Endothelial cell of umbilical vein (primary cell): ENCODE results near the gene GALNT11.

Experiments
- CTCF ChIP-seq, 2 donors: IDR thresholded peaks; 1 replicate in 1 of 2; 2 replicates in 1 of 2; pipeline ENCODE4 v1.5.1; 2011; ENCODE audit warnings: low read length in 2 of 2, mild to moderate bottlenecking in 2 of 2, moderate library complexity in 2 of 2, control low read depth in 1 of 2, inconsistent platforms in 1 of 2, low read depth in 1 of 2; ENCODE audit not compliant: insufficient read depth in 1 of 2; ENCODE audit errors: extremely low read depth in 1 of 2
- EZH2 ChIP-seq: IDR thresholded peaks from 2 replicates; pipeline ENCODE4 v1.6.1; 2012; ENCODE audit warnings: borderline replicate concordance, low read depth, mild to moderate bottlenecking, moderate library complexity, low read length, inconsistent platforms; ENCODE audit not compliant: severe bottlenecking
- JUN ChIP-seq: IDR thresholded peaks from 2 replicates; pipeline ENCODE4 v1.6.1; 2011; ENCODE audit warnings: borderline replicate concordance, low read depth; ENCODE audit not compliant: insufficient read length, insufficient read depth
- MAX ChIP-seq: IDR thresholded peaks from 2 replicates; pipeline ENCODE4 v1.6.1; 2011; ENCODE audit not compliant: insufficient read depth, insufficient read length
- MYC ChIP-seq: IDR thresholded peaks from one replicate; pipeline ENCODE4 v1.6.1; 2011; ENCODE audit warnings: mild to moderate bottlenecking, low read depth, low read length
- POLR2A ChIP-seq: IDR thresholded peaks from 2 replicates; pipeline ENCODE4 v1.6.1; 2012; ENCODE audit warnings: low read depth, mild to moderate bottlenecking, control low read depth, low read length
- POLR2AphosphoS5 ChIP-seq: IDR thresholded peaks from 2 replicates; pipeline ENCODE4 v1.6.1; 2012; ENCODE audit warnings: low read depth, mild to moderate bottlenecking, control low read depth, low read length, moderate library complexity; ENCODE audit not compliant: insufficient read depth

- TF ChIP-seq JUN (no peak), CTCF (IDR thresholded peaks at IDR 0.05; ENCODE audit: extremely low read depth in 1 of 2, insufficient read depth in 1 of 2, low read depth in 1 of 2, low read length in 2 of 2) (no peak), EZH2 (no peak), POLR2AphosphoS5 (no peak), POLR2A (no peak), MYC (no peak), MAX (no peak)
Measured at GRCh38 chr7:152097330-152097729, 71.9 kb downstream of the GALNT11 start.
